GM19025 (cell line): ENCODE measurements around the gene SLC12A3.

Experiments
- ATAC-seq: cut with Tn5 transposase; IDR thresholded peaks from one replicate; pipeline ENCODE4 v1.9.1; 2021; ENCODE audit warnings: mild to moderate bottlenecking, low read depth, moderate library complexity; ENCODE audit not compliant: unreplicated experiment

The SLC12A3 gene

GRCh38 chr16:56885446-56886162 lies 20.6 kb downstream of the SLC12A3 start:
- no peak for ATAC-seq

- no peak for ATAC-seq
These were observed 21.3 kb downstream of the SLC12A3 start for GRCh38 chr16:56886296-56886695.

DNA sequence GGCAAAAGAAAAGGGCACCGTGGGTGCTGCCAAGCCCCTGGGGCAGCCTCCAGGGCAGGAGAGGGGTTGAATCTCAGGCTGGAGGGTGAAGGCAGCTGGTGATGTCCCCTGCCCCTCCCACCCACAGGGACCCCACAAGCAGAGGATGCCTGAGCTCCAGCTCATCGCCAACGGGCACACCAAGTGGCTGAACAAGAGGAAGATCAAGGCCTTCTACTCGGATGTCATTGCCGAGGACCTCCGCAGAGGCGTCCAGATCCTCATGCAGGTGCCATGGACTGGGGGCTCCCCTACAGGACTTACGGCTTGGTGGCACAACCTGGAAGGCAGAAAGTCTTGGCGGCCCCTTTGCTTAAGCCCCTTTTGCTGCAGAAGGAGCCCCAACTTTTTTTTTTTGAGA lies 21.8 kb downstream of the SLC12A3 start:
- no peak for ATAC-seq

GRCh38 chr16:56888806-56889205 lies 23.8 kb downstream of the SLC12A3 start:
- ATAC-seq: peak; percentile 70

- peak; percentile 10 for ATAC-seq
These were observed 24.2 kb downstream of the SLC12A3 start for GRCh38 chr16:56889206-56889605.

- no peak for ATAC-seq
These were observed 26.7 kb downstream of the SLC12A3 start for GRCh38 chr16:56891685-56892084.

DNA sequence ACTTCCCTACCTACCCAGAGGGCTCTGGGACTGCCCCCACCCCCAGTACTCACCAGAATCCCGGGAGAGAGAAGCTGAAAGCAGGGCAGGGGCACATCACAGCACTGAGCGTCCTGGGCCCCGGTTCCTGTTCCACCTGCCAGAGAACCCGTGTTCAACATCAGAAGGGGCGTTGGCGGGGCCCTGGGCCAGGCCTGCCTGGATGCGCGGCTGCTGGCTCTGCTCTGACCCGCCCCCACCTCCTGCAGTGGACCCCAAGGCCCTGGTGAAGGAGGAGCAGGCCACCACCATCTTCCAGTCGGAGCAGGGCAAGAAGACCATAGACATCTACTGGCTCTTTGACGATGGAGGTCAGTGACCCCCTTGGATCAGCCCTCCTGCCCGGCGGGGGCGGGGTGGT lies 27.7 kb downstream of the SLC12A3 start:
- no peak for ATAC-seq

DNA sequence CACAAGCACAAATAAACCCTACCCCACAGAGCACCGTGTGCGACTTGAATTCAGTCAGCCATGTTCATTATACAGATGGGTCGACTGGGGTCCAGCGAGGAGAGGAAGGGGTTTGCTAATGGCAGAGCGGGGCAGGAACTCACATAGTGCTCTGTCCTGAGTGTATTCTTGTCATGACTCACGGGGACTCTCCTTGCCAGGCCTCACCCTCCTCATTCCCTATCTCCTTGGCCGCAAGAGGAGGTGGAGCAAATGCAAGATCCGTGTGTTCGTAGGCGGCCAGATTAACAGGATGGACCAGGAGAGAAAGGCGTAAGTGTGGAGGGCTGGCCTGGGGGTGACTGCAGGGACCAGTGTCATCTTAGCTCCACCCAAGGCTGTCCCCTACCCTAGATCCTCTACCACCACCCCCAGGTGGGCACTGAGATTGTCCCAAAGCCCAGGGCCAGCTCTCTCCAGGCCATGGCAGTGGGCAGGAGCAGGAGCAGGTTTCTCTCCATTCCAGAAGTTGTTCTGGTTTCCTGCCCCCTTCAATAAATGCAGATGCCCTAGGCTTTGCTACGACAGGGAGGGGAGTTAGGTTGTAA lies 29.4 kb downstream of the SLC12A3 start:
- no peak for ATAC-seq

DNA sequence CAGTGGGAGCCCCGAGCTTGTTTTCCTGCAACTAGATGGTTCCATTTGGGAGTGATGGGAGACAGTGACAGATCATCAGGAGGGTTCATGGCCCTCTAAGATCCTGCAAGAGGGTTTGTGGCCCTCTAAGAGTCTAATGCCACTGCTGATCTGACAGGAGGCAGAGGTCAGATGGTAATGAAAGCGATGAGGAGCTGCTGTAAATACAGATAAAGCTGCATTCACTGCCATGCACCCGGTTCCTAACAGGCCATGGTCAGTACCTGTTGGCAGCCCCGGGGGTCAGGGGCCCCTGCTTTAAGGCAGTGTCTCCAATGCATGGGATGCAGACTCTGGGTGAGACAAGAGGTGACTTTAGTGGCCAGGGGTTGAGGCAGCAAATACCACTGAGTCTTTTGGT lies 30.8 kb downstream of the SLC12A3 start:
- no peak for ATAC-seq

DNA sequence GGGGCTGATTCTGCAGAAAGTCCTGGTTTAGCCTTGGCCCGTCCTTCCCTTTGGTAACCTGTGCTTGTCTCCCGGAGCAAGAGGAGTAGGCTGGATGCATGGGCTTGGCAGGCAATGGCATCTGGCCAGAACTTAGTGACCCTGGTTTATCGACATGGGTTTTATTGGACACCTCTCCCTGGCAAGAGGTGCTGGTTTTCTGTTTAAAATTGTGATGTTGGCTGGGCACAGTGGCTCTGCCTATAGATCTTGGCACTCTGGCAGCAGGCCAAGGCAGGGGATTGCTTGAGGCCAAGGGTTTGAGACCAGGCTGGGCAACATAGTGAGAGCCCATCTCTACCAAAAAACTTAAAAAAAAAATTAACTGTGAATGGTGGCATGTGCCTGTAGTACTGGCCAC lies 31.2 kb downstream of the SLC12A3 start:
- ATAC-seq: no peak

GRCh38 chr16:56897026-56897799 lies 32.2 kb downstream of the SLC12A3 start:
- ATAC-seq: no peak

DNA sequence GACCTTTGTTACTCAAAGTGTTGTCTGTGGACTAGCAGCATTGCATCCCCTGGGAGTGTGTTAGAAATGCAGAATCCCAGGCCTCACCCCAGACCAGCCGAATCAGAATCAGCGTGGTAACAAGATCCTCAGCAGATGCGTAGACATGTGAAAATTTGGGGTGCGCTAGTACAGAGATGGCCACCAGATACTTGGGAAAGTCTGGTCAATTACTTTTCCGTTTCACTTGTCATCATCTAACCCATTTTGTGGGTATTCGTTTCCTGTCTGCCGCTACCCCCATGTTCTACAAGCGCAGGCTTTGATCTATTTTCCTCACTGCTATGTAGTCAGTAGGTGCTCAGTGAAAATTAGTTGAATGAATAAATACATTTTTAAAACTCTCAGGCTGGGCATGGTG lies 33.8 kb downstream of the SLC12A3 start:
- ATAC-seq: peak; percentile 84

DNA sequence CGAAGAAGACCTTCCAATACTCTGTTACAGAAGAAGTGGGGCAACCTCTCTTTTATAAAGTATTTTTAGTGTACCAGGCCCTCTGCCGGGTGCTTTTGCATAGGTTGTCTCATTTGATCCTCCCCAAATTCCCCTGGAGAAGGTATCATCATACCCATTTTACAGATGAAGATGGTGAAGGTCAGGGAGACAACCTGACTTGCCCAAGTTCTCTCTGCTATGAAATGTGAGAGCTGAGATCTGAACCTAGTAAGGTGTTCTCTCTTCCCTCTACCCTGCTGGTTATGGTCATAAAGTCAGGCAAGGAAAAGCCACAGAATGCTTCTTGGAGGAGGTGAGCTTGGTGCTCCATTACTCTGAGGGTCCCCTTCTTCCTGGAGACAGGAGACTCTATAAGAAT lies 38.9 kb downstream of the SLC12A3 start:
- no peak for ATAC-seq

DNA sequence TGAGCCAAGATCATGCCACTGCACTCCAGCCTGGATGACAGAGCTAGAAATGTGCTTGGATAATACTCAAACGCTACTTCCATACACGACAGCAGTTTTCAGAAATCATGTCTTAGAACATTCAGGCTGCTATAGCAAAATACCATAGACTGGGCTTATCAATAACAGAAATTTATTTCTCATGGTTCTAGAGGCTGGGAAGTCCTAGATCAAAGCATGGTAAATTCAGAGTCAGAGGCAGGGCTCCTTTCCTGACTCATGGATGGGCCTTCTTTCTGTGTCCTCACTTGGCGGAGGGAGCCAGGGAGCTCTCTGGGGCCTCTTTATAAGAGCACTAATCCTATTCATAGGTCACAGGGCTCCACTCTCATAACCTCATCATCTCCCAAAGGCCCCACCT lies 42.4 kb downstream of the SLC12A3 start:
- ATAC-seq: no peak

GRCh38 chr16:56909527-56909979 lies 44.5 kb downstream of the SLC12A3 start:
- no peak for ATAC-seq

DNA sequence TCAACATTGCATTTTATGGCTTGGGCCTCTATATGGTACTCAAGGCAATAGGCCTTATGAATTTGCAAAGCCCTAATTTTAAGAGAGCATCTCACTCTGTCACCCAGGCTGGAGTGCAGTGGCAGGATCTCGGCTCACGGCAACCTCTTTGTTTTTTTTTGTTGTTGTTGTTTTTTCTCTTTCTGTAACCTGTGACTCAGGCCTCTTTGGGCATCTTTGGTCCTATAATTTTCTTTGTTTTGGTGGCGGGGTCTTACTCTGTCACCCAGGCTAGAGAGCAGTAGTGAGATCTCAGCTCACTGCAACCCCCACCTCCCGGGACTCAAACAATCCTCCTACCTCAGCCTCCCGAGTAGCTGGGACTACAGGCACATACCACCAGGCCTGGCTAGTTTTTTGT lies 45.1 kb downstream of the SLC12A3 start:
- ATAC-seq: no peak

- no peak for ATAC-seq
These were observed 45.9 kb downstream of the SLC12A3 start for GRCh38 chr16:56910654-56911539.

DNA sequence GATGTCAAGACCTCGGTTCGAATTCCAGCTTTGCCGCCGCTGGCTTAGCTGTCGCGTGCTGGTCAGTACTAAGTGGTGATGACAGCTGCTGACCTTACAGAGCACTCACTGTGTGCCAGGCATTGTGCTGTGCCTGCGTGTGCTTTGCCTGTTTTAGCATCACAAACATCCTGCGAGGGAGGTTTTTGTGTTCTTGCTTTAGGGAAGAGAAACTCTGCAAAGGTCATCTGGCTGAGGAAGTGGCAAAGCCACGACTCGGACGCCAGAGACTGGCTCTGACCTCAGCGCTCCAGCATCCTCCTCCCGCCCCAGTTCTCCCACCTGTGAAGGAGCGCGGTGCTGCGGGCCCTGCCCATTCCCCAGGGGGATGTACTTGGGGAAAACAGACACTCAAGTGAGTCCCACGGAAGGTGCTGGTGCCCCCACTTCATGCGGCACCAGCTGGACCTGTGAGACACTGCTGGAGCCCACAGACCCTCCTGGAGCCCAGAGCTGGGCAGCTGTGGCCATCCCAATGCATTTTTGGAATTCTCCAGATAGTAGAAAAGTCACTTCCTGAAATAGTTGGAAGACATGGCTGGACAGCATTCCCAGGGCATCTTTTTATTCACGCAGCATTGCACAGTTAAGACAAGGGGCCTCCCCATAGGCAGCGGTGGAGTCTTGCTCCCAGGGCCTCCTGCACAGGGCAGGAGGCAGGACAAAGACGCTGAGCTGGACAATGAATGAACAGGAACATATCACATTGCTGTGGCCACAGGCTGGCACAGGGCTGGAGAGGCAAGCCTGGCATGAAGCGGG lies 47.0 kb downstream of the SLC12A3 start:
- peak; percentile 74 for ATAC-seq

- ATAC-seq: no peak
These were observed 48.0 kb downstream of the SLC12A3 start for GRCh38 chr16:56912746-56913708.
